ENCODE measurements around the gene RAB6A.

Gene RAB6A

DNA sequence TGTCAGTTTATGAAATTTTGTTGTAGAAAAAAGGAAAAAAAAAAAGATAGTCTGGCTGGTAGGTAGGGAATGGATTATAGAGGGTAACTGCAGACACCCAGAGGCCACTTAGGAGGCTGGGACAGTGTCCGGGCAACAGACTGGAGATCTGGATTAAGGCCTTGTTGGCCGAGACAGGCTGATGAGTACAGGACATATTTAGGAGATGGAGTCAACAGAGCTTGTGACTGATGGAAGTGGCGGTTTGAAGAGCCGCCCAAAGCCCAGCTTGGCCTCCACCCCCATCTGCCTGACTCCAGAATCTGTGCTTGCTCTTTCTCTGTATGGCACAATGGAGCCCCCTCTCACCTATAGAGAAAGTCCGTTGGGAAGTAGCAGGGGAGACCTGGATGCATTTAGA is 106.9 kb downstream of the RAB6A start:
- DNase-seq (ENCODE audit: low read depth in 2 of 2), result no peak

GRCh38 chr11:73652856-73653559 is 107.9 kb downstream of the RAB6A start:
- no peak for DNase-seq (ENCODE audit: low read depth in 2 of 2)

- no peak for DNase-seq (ENCODE audit: low read depth in 2 of 2)
These were observed 108.7 kb downstream of the RAB6A start for GRCh38 chr11:73652046-73652730.

DNA sequence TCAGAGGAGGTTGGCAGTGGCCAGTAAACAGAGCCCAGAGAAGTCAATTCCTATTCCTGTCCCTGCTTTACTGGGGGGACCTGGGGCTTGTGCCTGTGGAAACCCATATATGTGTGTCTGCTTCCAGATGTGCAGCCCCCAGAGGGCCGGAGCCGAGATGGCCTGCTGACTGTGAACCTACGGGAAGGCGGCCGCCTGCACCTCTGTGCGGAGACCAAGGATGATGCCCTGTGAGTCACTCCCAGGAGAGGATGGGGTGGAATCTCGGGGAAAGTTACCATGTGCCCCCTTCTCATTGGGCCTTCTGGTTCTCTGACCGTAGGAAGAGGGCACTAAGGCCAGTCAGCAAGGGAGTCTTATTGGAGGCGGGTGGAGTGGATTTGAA is 109.2 kb downstream of the RAB6A start:
- no peak for DNase-seq (ENCODE audit: low read depth in 2 of 2)

DNA sequence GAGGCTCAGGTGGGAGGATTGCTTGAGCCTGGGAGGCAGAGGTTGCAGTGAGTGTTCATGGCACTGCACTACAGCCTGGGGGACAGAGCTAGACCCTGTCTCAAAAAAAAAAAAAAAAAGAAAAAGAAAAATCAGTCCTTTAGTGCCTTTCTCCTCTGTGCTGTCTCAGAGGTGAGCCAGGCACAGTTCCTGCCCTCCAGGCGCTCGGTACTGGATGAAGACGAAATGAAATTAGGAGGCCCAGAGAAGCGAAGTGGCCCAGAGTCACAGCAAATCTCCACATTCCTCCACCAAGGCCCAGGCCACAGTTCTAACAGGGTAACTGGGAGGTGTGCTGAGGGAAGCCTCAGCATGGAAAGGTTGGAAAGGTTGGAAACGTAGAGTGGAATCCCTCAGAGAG is 109.6 kb downstream of the RAB6A start:
- no peak for DNase-seq (ENCODE audit: low read depth in 2 of 2)

DNA sequence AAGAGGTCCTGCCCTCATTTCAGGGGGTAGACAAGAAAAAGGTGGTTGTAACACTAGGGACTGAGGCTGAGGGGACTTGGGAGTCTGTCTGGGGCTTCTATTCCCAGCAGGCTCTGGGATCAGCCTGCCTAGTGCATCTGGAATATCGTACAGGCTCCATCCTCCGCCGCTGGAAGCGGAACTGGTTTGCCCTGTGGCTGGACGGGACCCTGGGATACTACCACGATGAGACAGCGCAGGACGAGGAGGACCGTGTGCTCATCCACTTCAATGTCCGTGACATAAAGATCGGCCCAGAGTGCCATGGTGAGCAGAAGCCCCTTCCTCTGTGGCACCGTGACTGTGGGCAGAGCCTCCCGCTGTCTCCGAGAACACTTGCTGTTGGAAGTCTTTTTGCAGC is 110.5 kb downstream of the RAB6A start:
- no peak for DNase-seq (ENCODE audit: low read depth in 2 of 2)

GRCh38 chr11:73649206-73649605 is 111.7 kb downstream of the RAB6A start:
- DNase-seq (ENCODE audit: low read depth in 2 of 2), result no peak

DNA sequence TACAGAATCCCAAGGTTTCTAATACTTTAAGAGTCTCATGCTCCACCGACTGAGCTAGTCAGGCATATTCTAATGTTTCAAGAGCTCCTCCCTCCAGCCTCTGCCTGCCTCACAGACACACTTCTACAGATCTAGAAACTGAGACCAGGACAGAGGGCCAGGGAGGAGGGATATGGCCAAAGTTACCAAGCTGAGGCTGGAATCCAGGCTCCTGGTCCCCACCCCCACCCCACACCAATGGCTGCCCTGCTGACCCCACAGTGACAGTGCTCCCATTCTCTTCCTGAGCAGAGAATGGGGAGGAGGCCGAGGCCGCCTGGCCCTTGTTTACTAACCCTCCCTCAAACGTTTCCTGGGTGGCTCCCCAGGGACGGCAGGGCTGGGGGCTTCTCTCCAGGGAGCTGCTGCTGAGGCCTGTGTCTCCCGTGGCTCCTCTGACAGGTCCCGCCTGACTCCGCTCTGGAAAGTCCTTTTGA is 112.3 kb downstream of the RAB6A start:
- no peak for DNase-seq (ENCODE audit: low read depth in 2 of 2)

- no peak for DNase-seq (ENCODE audit: low read depth in 2 of 2)
These were observed 112.8 kb downstream of the RAB6A start for GRCh38 chr11:73648121-73648520.

DNA sequence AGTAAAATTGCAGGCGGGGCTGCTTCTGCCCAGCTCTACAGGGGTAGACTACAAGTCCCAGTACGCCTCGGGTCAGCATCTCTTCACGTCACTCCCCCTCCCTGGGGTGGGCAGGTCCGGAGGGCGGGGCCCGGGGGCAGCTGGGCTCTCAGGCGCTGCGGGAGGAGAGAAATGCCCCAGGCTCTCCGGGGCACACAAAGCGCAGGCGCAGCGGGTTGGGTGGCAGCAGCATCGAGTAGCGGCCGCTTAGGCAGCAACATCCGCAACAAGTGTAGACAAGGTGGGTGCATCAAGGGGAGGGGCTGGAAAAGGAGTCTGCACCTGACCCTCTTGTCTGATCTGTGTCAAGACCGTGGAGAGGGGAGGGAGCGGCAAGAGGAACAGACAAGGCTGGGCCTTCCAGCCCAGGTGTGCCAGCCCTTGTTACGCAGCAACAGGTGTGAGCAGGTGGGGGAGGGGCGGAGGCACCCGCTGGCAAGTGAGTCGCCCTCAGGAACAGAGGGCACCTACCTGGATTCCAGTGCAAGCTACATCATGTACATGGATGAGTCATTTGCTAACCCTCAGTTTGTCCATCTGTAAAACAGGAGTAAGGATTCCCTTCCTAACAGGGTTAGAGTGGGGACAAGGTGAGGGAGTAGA is 113.3 kb downstream of the RAB6A start:
- peak; percentile 86 for DNase-seq (ENCODE audit: low read depth in 2 of 2)

GRCh38 chr11:73645972-73646631 is 114.8 kb downstream of the RAB6A start, which contains the start of gene PLEKHB1:
Gene PLEKHB1 (plus strand): TSS chr11:73646581. CDS start chr11:73646609, 28 bp downstream.
- DNase-seq (ENCODE audit: low read depth in 2 of 2), result no peak

DNA sequence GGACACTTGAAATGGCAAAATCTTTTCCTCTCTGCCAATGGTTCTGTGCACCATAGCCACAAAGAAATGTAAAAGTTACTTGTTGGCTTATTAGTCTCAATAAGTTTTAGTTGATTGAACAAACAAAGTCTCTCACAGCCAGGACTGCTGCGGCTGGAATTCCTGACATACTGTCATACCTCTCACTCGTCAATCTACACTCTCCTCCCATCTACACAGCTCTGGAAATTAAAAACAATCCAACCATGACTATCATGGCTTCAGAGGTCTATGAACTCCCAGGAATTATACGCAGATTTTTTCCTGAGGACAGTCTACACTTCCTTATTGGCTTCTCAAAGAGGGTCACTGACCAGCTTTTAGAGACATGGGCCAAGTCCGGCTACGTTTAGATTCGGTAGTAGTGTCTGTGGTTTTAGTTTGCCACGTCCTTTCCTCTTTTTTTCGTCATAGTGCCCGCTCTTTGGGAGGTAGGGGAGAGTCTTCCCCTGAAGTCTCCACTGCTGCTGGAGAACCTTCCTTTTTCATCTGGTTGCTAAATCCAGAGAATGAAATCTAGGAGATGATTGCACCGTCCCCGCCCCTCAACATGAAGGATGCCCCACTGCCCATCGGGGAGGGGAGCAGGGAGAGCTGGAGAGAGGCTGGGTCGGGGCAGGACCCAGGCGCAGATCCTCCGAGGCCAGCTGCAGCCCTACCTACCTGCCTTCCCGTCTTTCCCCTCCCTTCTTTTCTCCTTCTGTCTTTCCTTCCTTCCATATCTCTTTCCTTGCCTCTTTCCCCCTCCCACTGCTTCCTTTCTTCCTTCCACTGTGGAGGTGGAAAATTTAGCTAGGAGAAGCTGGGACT is 115.5 kb downstream of the RAB6A start:
- no peak for DNase-seq (ENCODE audit: low read depth in 2 of 2)

GRCh38 chr11:73641668-73642067 is 119.2 kb downstream of the RAB6A start:
- no peak for DNase-seq (ENCODE audit: low read depth in 2 of 2)

DNA sequence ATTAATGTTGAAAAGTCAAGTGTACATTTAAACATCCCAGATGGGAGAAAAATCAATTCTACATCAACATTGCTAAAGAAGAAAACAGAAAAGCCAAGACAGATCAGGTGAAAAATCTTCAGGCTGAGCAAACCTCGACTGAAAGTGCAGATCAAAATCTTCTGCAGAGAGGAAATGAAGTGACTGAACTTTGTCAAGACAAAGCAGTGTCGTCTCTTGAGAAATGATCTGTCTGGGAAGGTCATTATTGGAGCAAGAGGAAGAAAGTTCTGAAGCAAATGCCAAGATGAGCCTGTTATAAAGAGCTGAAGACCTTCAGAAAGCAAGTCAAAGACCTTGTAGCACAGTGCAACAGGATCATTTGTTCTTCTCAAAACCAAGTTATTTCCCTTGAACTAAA is 120.3 kb downstream of the RAB6A start:
- no peak for DNase-seq (ENCODE audit: low read depth in 2 of 2)

- no peak for DNase-seq (ENCODE audit: low read depth in 2 of 2)
These were observed 123.9 kb downstream of the RAB6A start for GRCh38 chr11:73637012-73637411.

GRCh38 chr11:73636249-73636648 is 124.6 kb downstream of the RAB6A start:
- no peak for DNase-seq (ENCODE audit: low read depth in 2 of 2)

- DNase-seq (ENCODE audit: low read depth in 2 of 2), result no peak
These were observed 125.2 kb downstream of the RAB6A start for GRCh38 chr11:73635721-73636120.

GRCh38 chr11:73633999-73634398 is 126.9 kb downstream of the RAB6A start:
- DNase-seq (ENCODE audit: low read depth in 2 of 2), result no peak

DNA sequence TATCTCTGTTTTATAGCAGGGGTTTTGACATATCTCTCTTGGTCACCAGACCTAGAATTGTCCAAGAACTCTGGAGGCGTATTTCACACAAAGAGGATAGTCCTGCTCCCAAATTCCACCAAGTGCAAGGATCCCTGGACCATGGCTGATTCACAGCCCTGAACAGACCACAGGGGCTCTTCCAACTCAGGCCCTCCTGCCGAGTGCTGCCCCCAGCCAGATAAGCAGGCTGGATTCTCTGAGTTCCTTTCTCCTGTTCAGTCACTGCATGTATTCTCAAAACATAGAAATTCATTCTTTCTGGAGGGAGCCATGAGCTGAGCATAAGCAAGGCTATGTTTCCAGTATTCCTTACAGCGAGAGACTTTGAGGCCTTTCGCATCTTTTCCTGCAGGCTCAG is 127.9 kb downstream of the RAB6A start:
- no peak for DNase-seq (ENCODE audit: low read depth in 2 of 2)

DNA sequence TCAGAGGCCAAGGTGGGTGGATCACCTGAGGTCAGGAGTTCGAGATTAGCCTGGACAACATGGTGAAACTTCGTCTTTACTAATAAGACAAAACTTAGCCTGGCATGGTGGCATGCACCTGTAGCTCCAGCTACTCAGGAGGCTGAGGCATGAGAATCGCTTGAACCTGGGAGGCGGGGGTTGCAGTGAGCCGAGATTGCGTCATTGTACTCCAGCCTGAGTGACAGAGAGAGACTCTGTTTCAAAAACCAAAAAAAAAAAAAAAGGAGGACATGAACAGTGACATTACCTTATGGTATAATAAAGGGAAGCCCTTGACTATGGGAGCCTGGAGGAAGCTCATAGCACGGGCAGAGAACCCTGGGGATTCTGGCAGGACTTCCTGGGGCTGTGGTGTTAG is 131.0 kb downstream of the RAB6A start:
- no peak for DNase-seq (ENCODE audit: low read depth in 2 of 2)

GRCh38 chr11:73625696-73626318 is 135.1 kb downstream of the RAB6A start:
- peak; percentile 26 to 48 for DNase-seq (ENCODE audit: low read depth in 2 of 2)
